Thyroid gland (tissue), 4 donors: ENCODE results near the gene ACSL6.

Source experiments
- POLR2A ChIP-seq, 2 donors: fragments of 450-650 bp; IDR thresholded peaks; one replicate each; pipeline ENCODE4 v1.6.1; 2017; ENCODE audit warnings: antibody characterized with exemption in 2 of 2, mild to moderate bottlenecking in 2 of 2, moderate library complexity in 1 of 2
- TF ChIP-seq, protein P1 (sequence below), 6 experiments: fragments of 200-600 bp in 3 of 6; fragments of 450-650 bp in 3 of 6; sonication (generic) in 3 of 6; IDR thresholded peaks; one replicate each; pipeline ENCODE4 v1.5.1; 2016 to 2019; ENCODE audit warnings: antibody characterized with exemption in 6 of 6, mild to moderate bottlenecking in 2 of 6, inconsistent platforms in 1 of 6, moderate library complexity in 1 of 6

DNA sequence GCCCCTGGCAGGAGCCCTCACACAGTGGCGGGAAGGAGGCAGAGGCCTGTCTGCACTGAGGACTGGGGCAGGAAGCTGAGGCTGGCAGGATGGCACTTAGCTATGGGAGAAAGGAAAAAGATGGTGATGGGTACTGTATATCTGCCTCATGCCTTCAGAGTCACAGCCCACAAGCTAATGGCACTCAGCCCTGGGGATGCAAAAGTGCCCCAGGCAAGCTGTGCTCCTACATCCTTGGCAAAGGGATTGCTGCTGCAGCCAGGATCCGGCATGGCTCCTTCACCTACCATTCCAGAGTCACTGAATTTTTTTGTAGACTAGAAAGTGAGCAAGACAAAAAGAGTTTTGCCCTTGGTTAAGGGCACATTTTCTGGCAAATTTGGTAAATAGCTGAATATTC, 8.7 kb downstream of the ACSL6 start:
- TF ChIP-seq, protein P1, sequence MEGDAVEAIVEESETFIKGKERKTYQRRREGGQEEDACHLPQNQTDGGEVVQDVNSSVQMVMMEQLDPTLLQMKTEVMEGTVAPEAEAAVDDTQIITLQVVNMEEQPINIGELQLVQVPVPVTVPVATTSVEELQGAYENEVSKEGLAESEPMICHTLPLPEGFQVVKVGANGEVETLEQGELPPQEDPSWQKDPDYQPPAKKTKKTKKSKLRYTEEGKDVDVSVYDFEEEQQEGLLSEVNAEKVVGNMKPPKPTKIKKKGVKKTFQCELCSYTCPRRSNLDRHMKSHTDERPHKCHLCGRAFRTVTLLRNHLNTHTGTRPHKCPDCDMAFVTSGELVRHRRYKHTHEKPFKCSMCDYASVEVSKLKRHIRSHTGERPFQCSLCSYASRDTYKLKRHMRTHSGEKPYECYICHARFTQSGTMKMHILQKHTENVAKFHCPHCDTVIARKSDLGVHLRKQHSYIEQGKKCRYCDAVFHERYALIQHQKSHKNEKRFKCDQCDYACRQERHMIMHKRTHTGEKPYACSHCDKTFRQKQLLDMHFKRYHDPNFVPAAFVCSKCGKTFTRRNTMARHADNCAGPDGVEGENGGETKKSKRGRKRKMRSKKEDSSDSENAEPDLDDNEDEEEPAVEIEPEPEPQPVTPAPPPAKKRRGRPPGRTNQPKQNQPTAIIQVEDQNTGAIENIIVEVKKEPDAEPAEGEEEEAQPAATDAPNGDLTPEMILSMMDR (IDR thresholded peaks at IDR 0.05): no peak
- TF ChIP-seq POLR2A (IDR thresholded peaks at IDR 0.05): no peak
